Measurements from ENCODE around the gene PTPN11. TPM values are rescaled to one million over a fixed set of nuclear protein-coding genes. Genes with fewer than 3 reads are reported as not detected.

Gene PTPN11
- total RNA-seq, 1 experiment from 2014 or later, result 181 TPM

- DNase-seq (ENCODE audit: low read depth, low spot score), result no peak
- ChIA-PET POLR2A (no interaction called here), RAD21 (ENCODE audit: low non-redundant PET in 1 of 2, low total read pairs in 2 of 2, uncharacterized antibody in 2 of 2, unreplicated experiment in 2 of 2) (no interaction called here), CTCF (no interaction called here)
- no peak overlapping the region for H3K27ac ChIP-seq (ENCODE audit: low read depth, low read length)
- no peak overlapping the region for H3K4me3 ChIP-seq (replicated peaks in 1 of 2; ENCODE audit: low read depth in 1 of 2, low read length in 2 of 2)
- H3K4me2 ChIP-seq (ENCODE audit: low read length), result no peak overlapping the region
- H3K27me3 ChIP-seq (ENCODE audit: insufficient read depth, low read length), result no peaks in the 10 kb centered on the region
- no peak overlapping the region for H3K9ac ChIP-seq (ENCODE audit: low read length)
- H3K79me2 ChIP-seq (ENCODE audit: insufficient read depth, low read length), result no peaks in the 10 kb centered on the region
- H3K4me1 ChIP-seq (ENCODE audit: control insufficient read depth in 1 of 2, insufficient read depth in 2 of 2, low read length in 2 of 2), result no peaks in the 10 kb centered on the region
- no peaks in the 10 kb centered on the region for H3K9me3 ChIP-seq (ENCODE audit: control insufficient read depth in 1 of 2, insufficient read depth in 1 of 2, low read depth in 1 of 2, low read length in 2 of 2)
- no peaks in the 10 kb centered on the region; a peak in 1 of 4 replicates for H3K36me3 ChIP-seq (ENCODE audit: control insufficient read depth in 1 of 2, insufficient read depth in 2 of 2, low read length in 2 of 2)
- no peaks in the 10 kb centered on the region for H3K9me2 ChIP-seq (ENCODE audit: insufficient read depth)
- no TSS peak for BruUV-seq (replicated peaks)
- intact Hi-C loops (cut with micrococcal nuclease), result no loop called here
- ATAC-seq, result no peak
- no peak for TF ChIP-seq YY1 (IDR thresholded peaks at IDR 0.05; ENCODE audit: extremely low read depth, insufficient replicate concordance, low read depth, low read length)
- no peak for TF ChIP-seq CEBPB (IDR thresholded peaks at IDR 0.05; ENCODE audit: low read depth)
- no peak for TF ChIP-seq ZFX (IDR thresholded peaks at IDR 0.05)
- TF ChIP-seq EZH2 (IDR thresholded peaks at IDR 0.05), result no peak
- TF ChIP-seq ATF3 (IDR thresholded peaks at IDR 0.05), result no peak
- TF ChIP-seq RAD21 (IDR thresholded peaks at IDR 0.05; ENCODE audit: low read depth), result no peak
- no peak for TF ChIP-seq EGR1 (IDR thresholded peaks at IDR 0.05; ENCODE audit: low read depth)
- TF ChIP-seq POLR2AphosphoS5 (IDR thresholded peaks at IDR 0.05; ENCODE audit: low read depth, low read length), result no peak
- no peak overlapping the region for H2AFZ ChIP-seq (ENCODE audit: low read depth, low read length, poor library complexity, severe bottlenecking)
- H4K20me1 ChIP-seq (ENCODE audit: insufficient read depth), result no peaks in the 10 kb centered on the region
Observed at GRCh38 chr12:112514926-112515642, 96.3 kb downstream of the PTPN11 start.

DNA sequence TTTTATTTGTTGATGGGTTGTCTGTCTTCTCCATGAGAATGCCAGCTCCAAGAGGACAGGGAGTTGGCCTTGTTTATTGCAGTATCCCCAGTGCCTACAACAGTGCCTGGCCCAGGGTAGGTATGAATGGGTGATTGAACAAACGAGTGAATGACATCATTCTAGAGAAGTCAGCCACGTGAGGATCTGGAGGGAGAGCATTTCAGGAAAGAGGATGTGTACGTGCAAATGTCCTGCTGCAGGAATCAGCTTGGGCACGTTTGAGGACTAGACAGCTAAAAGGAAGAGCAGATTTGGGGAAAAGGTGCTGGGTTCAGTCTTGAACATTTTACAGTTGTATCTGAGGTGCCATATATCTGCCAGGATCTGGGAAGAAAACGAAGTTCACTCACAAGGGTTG lies 97.1 kb downstream of the PTPN11 start:
- Histone ChIP-seq H3K4me3 (replicated peaks in 1 of 2; ENCODE audit: low read depth in 1 of 2, low read length in 2 of 2) (no peak overlapping the region), H3K79me2 (ENCODE audit: insufficient read depth, low read length) (no peaks in the 10 kb centered on the region), H3K27me3 (ENCODE audit: insufficient read depth, low read length) (no peaks in the 10 kb centered on the region), H3K9me2 (ENCODE audit: insufficient read depth) (no peaks in the 10 kb centered on the region), H3K4me1 (ENCODE audit: control insufficient read depth in 1 of 2, insufficient read depth in 2 of 2, low read length in 2 of 2) (no peaks in the 10 kb centered on the region), H3K9ac (ENCODE audit: low read length) (no peak overlapping the region), H3K27ac (ENCODE audit: low read depth, low read length) (no peak overlapping the region), H2AFZ (ENCODE audit: low read depth, low read length, poor library complexity, severe bottlenecking) (no peak overlapping the region), H3K9me3 (ENCODE audit: control insufficient read depth in 1 of 2, insufficient read depth in 1 of 2, low read depth in 1 of 2, low read length in 2 of 2) (no peaks in the 10 kb centered on the region), H4K20me1 (ENCODE audit: insufficient read depth) (no peaks in the 10 kb centered on the region), H3K36me3 (ENCODE audit: control insufficient read depth in 1 of 2, insufficient read depth in 2 of 2, low read length in 2 of 2) (no peaks in the 10 kb centered on the region; a peak in 1 of 4 replicates), H3K4me2 (ENCODE audit: low read length) (no peak overlapping the region)
- RAD21 ChIA-PET (ENCODE audit: low non-redundant PET in 1 of 2, low total read pairs in 2 of 2, uncharacterized antibody in 2 of 2, unreplicated experiment in 2 of 2), result no interaction called here
- intact Hi-C loops (cut with micrococcal nuclease), result no loop called here
- TF ChIP-seq, protein P1, sequence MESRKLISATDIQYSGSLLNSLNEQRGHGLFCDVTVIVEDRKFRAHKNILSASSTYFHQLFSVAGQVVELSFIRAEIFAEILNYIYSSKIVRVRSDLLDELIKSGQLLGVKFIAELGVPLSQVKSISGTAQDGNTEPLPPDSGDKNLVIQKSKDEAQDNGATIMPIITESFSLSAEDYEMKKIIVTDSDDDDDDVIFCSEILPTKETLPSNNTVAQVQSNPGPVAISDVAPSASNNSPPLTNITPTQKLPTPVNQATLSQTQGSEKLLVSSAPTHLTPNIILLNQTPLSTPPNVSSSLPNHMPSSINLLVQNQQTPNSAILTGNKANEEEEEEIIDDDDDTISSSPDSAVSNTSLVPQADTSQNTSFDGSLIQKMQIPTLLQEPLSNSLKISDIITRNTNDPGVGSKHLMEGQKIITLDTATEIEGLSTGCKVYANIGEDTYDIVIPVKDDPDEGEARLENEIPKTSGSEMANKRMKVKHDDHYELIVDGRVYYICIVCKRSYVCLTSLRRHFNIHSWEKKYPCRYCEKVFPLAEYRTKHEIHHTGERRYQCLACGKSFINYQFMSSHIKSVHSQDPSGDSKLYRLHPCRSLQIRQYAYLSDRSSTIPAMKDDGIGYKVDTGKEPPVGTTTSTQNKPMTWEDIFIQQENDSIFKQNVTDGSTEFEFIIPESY (IDR thresholded peaks at IDR 0.05; ENCODE audit: extremely low read depth, insufficient replicate concordance, low read length), result no peak
- TF ChIP-seq, protein P2, sequence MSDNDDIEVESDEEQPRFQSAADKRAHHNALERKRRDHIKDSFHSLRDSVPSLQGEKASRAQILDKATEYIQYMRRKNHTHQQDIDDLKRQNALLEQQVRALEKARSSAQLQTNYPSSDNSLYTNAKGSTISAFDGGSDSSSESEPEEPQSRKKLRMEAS (IDR thresholded peaks at IDR 0.05), result no peak
- TF ChIP-seq SRF (IDR thresholded peaks at IDR 0.05; ENCODE audit: low read depth) (no peak), ZFX (IDR thresholded peaks at IDR 0.05) (no peak), JUND (IDR thresholded peaks at IDR 0.05) (no peak), ELF1 (IDR thresholded peaks at IDR 0.05; ENCODE audit: borderline replicate concordance, low read depth) (no peak), FOSL1 (IDR thresholded peaks at IDR 0.05; ENCODE audit: low read depth) (no peak), EZH2phosphoT487 (IDR thresholded peaks at IDR 0.05; ENCODE audit: borderline replicate concordance) (no peak), EZH2 (IDR thresholded peaks at IDR 0.05) (no peak), YY1 (IDR thresholded peaks at IDR 0.05; ENCODE audit: extremely low read depth, insufficient replicate concordance, low read depth, low read length) (no peak), CEBPB (IDR thresholded peaks at IDR 0.05; ENCODE audit: low read depth) (no peak), SIN3A (IDR thresholded peaks at IDR 0.05; ENCODE audit: low read depth) (no peak)
- TF ChIP-seq, protein P3, sequence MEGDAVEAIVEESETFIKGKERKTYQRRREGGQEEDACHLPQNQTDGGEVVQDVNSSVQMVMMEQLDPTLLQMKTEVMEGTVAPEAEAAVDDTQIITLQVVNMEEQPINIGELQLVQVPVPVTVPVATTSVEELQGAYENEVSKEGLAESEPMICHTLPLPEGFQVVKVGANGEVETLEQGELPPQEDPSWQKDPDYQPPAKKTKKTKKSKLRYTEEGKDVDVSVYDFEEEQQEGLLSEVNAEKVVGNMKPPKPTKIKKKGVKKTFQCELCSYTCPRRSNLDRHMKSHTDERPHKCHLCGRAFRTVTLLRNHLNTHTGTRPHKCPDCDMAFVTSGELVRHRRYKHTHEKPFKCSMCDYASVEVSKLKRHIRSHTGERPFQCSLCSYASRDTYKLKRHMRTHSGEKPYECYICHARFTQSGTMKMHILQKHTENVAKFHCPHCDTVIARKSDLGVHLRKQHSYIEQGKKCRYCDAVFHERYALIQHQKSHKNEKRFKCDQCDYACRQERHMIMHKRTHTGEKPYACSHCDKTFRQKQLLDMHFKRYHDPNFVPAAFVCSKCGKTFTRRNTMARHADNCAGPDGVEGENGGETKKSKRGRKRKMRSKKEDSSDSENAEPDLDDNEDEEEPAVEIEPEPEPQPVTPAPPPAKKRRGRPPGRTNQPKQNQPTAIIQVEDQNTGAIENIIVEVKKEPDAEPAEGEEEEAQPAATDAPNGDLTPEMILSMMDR (IDR thresholded peaks at IDR 0.05 in 2 of 3, conservative IDR thresholded peaks at IDR 0.05 in 1 of 3; ENCODE audit: borderline replicate concordance in 1 of 3, insufficient read depth in 1 of 3, low read depth in 2 of 3, low read length in 2 of 3), result no peak
- CTCF ChIA-PET, result no interaction called here
- POLR2A ChIA-PET, result no interaction called here
- ATAC-seq (no peak), DNase-seq (ENCODE audit: low read depth, low spot score) (no peak)
- BruUV-seq (replicated peaks), result no TSS peak

Data from HCT116 (cell line).